ENCODE data around the gene ST8SIA6.

Gene ST8SIA6

GRCh38 chr10:17383801-17384555 lies 70.4 kb downstream of the ST8SIA6 start:
- no peak for DNase-seq

GRCh38 chr10:17381502-17382142 lies 72.8 kb downstream of the ST8SIA6 start:
- no peak for DNase-seq

GRCh38 chr10:17380888-17381287 lies 73.5 kb downstream of the ST8SIA6 start:
- no peak for DNase-seq

GRCh38 chr10:17380016-17380415 lies 74.4 kb downstream of the ST8SIA6 start:
- DNase-seq = no peak

GRCh38 chr10:17379151-17379690 lies 75.2 kb downstream of the ST8SIA6 start:
- DNase-seq = no peak

DNA sequence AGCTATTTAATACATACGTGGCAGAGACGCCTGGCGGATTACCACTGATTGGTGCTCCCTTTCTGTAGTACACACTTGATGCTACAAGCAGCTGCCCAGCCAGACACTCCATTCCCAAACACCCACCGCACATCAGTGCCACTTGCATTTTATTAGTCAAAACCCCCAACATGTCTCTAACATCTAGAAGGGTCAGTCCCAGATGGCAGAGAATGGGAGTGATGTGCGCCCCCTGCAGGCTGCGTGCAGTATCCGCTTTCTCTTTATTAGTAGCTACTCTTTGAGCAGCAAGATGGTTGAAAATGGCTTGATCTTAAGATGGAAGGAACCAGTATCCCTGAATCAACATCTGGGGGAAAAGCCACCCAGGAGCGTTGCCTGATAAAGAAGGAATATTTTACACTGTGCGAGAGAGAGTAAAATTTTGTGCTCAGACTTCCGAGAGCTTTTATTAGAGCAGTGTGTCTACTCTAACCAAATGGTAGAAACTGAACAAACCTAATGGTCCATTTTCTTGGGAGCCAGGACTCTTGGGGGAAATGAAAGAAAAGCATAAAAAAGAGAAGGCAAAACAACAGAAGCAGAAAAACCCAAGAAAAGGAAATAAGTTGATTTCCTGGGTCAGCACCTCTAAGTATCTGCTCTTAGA lies 78.3 kb downstream of the ST8SIA6 start:
- no peak for DNase-seq

- DNase-seq = no peak
These were observed 85.6 kb downstream of the ST8SIA6 start for GRCh38 chr10:17368708-17369272.

DNA sequence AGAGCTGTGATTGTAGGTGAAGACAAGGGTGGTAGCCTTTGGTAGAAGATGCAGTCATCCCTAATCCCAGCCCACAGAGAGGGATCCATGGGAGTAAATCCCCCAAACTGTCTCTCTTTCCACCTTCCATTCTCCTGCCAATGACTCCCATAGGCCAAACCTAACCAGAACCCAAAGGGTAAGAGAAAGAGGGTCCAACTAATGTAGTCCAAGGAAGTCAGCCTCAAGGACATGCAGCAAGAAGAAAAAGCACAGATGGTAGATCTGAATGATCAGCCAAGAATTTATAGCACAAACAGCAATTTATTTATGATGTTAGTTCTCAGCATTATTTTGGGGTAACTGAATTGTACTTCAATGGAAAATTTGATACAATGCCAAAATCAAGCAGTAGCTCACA lies 87.7 kb downstream of the ST8SIA6 start:
- no peak for DNase-seq

DNA sequence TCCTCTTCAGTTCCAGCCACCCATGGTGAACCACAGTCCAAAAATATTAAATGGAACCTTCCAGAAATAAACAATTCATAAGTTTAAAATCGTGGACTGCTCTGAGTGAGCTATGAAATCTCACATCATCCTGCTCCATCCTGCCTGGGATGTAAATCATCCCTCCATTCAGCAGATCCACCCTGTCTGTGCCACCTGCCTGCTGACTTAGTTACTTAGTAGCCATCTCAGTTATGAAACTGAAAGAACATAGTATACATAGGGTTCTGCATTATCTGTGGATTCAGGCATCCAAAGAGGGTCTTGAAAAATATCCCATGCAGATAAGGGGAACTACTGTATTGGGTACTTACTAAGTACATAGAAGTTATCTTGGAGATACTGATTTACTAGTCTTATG lies 89.0 kb downstream of the ST8SIA6 start:
- DNase-seq = no peak

DNA sequence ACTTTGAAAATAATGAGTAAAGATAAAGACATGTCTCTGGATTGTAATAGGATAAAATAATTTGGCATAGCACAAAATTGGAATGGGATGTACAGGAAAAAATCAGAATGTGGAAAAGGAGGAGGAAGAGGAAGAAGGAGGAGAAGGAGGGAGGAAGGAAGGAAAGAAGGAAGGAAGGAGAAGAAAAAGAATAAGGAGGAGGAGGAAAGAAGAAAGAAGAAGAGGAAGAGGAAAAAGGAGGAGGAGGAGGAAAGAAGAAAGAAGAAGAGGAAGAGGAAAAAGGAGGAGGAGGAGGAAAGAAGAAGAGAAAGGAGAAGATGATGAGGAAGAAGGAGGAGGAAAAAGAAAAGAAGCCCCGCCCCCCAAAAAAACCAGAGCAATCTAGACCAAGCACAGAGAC lies 95.9 kb downstream of the ST8SIA6 start:
- DNase-seq = no peak

- DNase-seq = no peak
These were observed 96.6 kb downstream of the ST8SIA6 start for GRCh38 chr10:17357781-17358180.

- DNase-seq = no peak
These were observed 97.6 kb downstream of the ST8SIA6 start for GRCh38 chr10:17356820-17357219.

DNA sequence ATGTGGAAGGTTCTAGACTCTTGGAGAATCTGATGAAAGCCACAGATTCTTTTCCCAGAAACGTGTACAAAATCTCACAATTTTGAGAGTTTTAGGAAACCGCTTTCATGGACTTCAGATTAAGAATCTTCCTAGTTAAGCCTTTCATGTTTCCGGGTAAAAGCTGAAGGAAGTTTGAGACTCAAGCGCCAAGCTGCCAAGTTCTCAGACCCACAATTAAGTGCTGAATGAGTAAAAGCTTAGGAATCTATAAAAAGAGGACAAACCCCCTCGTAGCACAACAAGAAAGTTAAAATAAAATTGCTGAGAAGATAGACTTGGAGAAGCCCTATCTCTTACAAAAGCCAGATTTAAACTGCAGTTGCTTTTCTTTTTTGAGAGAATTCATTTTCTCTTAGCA lies 99.6 kb downstream of the ST8SIA6 start:
- no peak for DNase-seq

- DNase-seq = no peak
These were observed 100.7 kb downstream of the ST8SIA6 start for GRCh38 chr10:17353568-17354300.

DNA sequence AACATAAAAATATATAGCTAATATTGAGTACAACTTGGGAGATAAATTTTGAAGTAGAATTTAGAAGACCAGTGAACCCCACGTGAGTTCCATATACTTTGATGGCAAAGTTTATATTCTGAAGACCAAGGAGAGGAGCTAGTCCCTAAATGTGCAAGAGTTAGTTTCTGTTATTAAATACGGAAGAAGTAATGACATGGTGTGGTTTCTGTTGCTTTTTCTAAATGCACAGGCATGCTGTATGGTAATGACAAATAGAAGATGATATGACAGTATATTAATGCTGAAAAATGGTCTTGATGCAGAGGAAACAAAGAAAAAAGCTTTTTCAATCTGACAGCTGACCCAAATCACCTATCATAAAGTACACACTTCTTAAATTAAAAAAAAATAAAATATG lies 101.8 kb downstream of the ST8SIA6 start:
- no peak for DNase-seq

GRCh38 chr10:17351506-17351905 lies 102.9 kb downstream of the ST8SIA6 start:
- DNase-seq = no peak

DNA sequence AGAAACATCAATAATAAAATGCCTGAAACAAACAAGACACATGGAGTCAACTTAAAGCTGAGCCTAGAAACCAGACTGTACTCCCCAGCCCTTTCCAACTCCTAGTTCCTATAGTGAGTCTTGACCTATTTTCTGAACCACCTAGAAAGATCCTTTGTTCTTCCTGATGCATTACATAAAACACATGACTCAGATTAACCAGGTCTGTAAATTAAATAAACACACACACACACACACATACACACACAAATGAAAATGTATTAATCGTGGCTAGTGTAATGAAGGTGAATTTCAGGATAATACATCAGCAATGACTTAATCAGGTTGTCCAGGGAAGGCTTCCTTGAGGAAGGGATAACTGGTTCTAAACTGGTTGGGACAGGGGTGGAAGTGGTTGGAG lies 104.7 kb downstream of the ST8SIA6 start:
- DNase-seq = no peak

- DNase-seq = no peak
These were observed 105.7 kb downstream of the ST8SIA6 start for GRCh38 chr10:17348501-17349349.

- DNase-seq = no peak
These were observed 106.3 kb downstream of the ST8SIA6 start for GRCh38 chr10:17348011-17348500.

DNA sequence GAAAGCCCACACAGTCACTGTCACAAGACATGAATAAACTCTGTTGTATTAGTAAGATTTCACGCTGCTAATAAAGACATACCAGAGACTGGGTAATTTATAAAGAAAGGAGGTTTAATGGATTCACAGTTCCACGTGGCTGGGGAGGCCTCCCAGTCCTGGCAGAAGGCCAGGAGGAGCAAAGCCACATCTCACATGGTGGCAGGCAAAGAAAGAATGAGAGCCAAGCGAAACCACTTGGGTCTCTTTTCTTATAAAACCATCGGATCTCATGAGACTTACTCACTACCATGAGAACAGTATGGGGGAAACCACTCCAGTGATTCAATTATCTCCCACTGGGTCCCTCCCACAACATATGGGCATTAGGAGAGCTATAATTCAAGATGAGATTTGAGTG lies 110.2 kb downstream of the ST8SIA6 start:
- DNase-seq = no peak

DNA sequence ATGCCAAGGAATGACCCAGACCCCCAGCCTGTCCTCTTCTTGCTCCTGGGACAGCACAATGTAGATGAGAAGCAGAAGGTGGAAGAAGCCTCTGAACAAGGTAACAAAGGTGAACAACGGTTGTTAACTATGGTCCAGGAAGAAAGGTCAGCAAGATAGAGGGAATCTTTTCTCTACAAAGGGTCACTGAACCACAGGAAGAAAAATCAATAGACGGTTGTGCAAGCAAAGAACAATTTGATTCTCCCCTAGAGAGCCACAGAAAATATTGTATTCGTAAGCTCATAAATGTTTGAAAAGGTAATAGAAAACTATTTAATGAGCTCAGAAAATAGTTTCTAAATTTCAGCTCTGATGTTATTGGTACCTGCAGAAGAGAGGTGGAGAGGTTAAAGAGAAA lies 111.3 kb downstream of the ST8SIA6 start:
- no peak for DNase-seq

Data from DMS79 treated with DMSO at 0.1 percent for 48 hours (cell line).